Thyroid gland (tissue), 4 donors: ENCODE data around the gene LRFN4.

Source experiments
- CTCF ChIP-seq, 6 experiments: fragments of 200-600 bp in 3 of 6; fragments of 450-650 bp in 3 of 6; sonication (generic) in 3 of 6; IDR thresholded peaks; one replicate each; pipeline ENCODE4 v1.5.1; 2016 to 2019; ENCODE audit warnings: antibody characterized with exemption in 6 of 6, mild to moderate bottlenecking in 2 of 6, inconsistent platforms in 1 of 6, moderate library complexity in 1 of 6
- POLR2A ChIP-seq, 2 donors: fragments of 450-650 bp; IDR thresholded peaks; one replicate each; pipeline ENCODE4 v1.6.1; 2017; ENCODE audit warnings: antibody characterized with exemption in 2 of 2, mild to moderate bottlenecking in 2 of 2, moderate library complexity in 1 of 2

- TF ChIP-seq CTCF (IDR thresholded peaks at IDR 0.05) (no peak), POLR2A (IDR thresholded peaks at IDR 0.05) (no peak)
Measured at GRCh38 chr11:66854729-66855211, 2.1 kb upstream of the LRFN4 start.
